T-helper 9 cell (primary cell): ENCODE results near the gene LKAAEAR1.
"Not testable (repeated sequence)": the region's sequence is repeated elsewhere in the genome, so short reads cannot be mapped to it uniquely, and the experiment has no call there.

ENCODE experiments used
- DNase-seq: peaks from one replicate; pipeline ENCODE4 v3.0.0-alpha.2; 2020
- total RNA-seq, 2 donors: gene quantifications; one replicate each; lab custom pipeline; 2026; lab: John Stamatoyannopoulos, UW

LKAAEAR1 gene
- total RNA-seq = 0 to 0.48 reads per million in 2 donors

DNA sequence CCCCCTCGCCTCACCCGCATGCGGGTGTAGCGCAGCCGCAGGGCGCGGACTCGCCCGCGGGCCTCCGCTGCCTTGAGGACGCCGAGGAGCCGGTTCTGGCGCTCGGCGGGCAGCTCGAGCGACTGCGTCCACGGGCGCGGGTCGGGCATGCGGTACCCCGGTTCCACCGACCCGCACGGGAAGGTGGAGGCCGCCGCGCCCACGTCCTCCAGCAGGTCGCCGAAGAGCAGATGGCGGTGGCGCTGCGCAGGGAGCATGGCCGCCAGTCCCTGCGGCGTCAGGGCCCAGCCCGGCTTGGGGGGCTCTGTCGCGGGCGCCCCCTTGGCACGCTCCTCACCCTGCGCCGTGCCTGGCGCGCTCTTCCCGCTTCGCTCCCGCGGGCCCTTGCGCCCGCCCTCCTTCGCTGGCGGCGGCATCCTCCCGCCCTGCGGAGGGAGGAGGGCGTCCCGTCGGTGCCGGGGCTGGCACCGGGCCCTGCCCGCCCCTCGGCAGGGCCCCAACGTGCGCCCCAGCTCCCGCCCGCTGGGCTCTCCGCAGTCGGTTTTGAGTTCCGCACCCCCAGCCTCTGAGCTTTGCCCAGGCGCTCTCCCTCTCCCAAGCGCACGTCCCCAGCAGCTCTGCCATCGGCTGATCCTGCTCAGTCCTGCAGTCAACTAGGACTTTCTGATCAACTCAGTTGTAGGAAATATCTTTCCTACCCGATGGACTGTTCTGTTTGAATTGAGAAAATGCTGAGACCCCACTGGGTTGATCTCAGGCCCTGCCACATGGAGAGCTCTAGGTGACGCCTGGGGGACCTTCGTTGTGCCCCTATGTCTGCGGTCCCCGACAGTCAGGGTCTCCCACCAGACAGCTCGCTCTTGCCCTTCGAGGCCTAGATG, at the start of gene LKAAEAR1:
TSS of gene LKAAEAR1 (minus strand) at position 595 of the 881 bp plus-strand sequence. CDS start at position 416, 179 bp downstream.
- DNase-seq = no peak

DNA sequence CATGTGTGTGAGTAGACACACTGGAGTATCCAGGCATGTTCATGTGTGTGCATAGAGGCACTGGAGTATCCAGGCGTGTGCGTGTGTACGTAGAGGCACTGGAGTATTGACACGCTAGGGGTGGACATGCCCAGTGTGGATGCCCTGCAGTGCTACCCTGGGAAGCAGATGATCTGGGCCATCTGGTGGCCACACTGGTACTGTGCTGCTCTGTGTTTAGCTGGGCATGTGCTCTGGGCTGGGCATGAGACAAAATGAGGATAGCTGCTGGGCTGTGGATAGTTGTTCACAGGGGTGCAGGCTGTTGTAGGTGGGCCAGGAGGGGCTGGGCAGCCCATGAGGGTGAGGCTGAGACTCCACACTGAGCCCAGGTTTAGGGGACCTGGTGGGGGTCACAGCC, 47.2 kb upstream of the LKAAEAR1 start:
- no peak for DNase-seq

DNA sequence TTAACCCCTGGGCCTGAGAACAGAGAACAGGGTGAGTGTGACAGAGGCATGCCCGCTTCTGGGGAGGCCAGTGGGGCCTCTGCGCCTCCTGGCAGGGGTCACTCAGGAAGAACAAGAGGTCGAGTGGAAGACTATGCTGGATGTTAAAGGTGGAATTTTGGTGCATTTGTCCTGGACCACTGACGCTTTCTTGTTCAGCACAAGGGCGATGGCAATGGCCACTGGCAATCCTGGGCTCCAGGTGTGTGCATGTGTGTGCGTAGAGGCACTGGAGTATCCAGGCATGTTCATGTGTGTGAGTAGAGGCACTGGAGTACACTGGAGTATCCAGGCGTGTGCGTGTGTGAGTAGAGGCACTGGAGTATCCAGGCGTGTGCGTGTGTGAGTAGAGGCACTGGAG, 46.7 kb upstream of the LKAAEAR1 start:
- DNase-seq = no peak

DNA sequence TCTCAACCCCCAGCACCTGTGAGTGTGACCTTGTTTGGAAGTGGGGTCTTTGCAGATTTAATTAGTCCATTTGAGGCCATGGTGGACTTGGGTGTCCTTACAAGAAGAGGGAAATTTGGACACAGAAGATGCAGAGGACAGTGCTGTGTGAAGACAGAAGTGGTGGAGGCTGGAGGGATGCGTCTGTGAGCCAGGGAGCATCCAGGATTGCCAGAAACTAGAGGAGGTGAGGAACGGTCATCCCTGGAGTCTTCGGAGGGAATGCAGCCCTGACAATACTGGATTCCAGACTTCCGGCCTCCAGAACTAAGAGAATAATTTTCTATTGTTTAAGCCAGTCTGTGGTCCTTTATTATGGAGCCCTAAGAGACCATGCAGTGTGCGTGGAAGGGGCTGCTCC, 46.1 kb upstream of the LKAAEAR1 start:
- DNase-seq = no peak

GRCh38 chr20:64129146-64129782, 45.1 kb upstream of the LKAAEAR1 start:
- no peak for DNase-seq

DNA sequence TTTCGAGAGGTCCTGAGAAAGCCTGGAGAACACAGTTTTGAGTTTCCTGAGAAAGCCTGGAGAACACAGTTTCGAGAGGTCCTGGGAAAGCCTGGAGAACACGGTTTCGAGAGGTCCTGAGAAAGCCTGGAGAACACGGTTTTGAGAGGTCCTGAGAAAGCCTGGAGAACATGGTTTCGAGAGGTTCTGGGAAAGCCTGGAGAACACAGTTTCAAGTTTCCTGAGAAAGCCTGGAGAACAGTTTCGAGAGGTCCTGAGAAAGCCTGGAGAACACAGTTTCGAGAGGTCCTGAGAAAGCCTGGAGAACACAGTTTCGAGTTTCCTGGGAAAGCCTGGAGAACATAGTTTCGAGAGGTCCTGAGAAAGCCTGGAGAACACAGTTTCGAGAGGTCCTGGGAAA, 39.3 kb upstream of the LKAAEAR1 start:
- DNase-seq = not testable (repeated sequence)

DNA sequence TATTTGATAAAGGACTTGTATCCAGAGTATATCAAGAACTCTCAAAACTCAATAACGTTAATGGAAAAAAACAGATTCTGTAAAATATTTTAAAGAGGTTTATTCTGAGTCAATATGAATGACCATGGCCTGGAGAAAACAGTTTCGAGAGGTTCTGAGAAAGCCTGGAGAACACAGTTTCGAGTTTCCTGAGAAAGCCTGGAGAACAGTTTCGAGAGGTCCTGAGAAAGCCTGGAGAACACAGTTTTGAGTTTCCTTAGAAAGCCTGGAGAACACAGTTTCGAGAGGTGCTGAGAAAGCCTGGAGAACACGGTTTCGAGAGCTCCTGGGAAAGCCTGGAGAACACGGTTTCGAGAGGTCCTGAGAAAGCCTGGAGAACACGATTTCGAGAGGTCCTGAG, 38.7 kb upstream of the LKAAEAR1 start:
- DNase-seq = not testable (repeated sequence)

DNA sequence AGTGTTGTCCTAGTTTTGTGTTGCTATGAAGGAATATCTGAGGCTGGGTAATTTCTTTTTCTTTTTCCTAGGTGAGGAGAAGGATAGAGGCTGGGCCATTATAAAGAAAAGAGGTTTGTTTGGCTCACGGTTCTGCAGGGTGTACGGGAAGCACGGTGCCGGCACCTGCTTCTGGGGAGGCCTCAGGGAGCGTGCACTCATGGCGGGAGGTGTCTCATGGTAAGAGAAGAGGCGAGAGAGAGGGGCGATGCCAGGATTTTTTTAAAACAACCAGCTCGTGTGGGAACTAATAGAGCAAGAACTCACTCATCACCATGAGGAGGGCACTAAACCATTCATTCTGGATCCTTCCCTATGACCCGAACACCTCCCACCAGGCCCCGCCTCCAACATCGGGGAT, 37.4 kb upstream of the LKAAEAR1 start:
- no peak for DNase-seq

DNA sequence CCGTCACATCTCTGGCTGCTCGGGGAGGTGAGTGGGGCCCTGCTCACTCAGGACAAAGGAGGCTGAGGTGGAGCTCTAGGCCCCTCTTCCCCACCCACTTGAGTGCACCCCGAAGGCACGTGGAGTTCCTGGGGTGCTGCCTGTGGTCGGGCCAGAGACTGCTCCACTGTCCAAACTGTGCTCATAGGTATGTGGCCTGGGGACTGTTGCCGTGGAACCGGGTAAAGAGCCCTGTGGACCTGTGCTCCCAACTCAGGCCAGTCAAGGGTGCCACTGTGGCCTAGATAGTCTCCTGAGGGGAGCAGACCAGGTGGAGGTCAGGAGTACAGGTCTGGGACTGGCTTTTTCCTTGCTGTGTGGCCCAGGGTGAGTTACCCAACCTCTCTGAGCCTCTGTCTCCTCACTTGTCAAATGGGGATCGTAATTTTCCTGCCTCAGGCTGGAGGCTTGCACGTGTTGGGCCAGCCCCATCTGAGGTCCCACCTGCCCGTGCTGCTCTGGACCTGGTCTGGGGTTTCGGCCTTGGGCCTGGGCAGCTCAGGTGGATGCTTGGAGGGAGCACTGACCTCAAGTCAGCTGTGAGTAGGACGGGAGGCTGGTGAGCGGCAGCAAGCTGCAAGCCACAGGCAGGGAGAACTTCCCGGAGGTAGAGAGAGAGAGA, 35.6 kb upstream of the LKAAEAR1 start:
- DNase-seq = no peak

- DNase-seq = no peak
Observed at GRCh38 chr20:64119301-64119680, 35.1 kb upstream of the LKAAEAR1 start.

- not testable (repeated sequence) for DNase-seq
Observed at GRCh38 chr20:64117432-64117777, 33.2 kb upstream of the LKAAEAR1 start.

- no peak for DNase-seq
Observed at GRCh38 chr20:64116541-64117431, 32.6 kb upstream of the LKAAEAR1 start.

DNA sequence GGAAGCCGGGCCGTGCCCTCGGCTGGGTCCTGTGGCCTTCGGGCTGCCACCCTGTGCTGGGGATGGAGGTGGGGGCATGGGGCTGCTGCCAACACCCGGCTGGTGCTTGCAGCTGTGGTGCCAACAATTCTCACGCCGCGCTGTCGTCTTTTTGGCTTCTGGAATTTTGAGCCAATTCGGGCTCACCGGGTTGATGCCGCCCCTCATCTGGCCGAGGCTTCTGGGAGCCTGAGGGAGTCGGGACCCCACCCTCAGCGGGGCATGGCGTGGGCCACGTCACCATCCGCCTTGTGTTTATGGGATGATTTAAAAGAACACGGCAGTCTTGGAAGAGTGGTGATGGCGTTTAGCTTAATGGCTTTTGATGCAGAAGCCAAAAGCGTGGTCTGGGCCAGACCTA, 31.8 kb upstream of the LKAAEAR1 start:
- no peak for DNase-seq

- no peak for DNase-seq
Observed at GRCh38 chr20:64115171-64115911, 31.1 kb upstream of the LKAAEAR1 start.

DNA sequence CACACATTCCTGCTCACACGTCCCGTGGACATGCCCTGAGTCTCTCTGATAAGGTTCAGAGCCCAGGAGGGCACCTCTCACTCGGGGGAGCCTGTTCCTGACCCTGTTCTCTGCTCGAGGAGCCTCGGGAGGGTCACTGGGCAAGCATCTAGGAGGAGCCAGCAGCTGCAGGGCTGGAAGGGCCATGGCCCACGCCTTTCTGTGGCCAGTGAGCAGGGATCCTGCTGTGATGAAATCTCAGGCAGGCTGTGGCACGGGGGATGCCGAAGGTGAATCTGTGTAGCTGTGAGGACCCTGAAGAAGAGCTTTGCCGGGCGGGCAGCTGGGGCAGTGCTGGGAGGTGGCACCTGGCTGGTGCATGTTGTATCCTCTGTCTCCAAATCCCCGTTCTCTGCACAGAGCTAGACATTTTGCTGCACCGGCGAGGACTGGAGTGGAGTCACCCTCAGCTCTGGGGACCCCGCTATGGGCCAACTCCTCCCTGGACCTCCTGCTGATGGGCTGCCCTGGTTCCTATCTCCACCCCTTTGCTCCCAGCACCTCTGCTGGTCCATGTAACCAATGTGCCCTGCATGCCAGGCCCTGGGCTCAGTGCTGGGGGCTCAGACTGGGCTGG, 30.3 kb upstream of the LKAAEAR1 start:
- DNase-seq = no peak

GRCh38 chr20:64113796-64114355, 29.7 kb upstream of the LKAAEAR1 start:
- no peak for DNase-seq

DNA sequence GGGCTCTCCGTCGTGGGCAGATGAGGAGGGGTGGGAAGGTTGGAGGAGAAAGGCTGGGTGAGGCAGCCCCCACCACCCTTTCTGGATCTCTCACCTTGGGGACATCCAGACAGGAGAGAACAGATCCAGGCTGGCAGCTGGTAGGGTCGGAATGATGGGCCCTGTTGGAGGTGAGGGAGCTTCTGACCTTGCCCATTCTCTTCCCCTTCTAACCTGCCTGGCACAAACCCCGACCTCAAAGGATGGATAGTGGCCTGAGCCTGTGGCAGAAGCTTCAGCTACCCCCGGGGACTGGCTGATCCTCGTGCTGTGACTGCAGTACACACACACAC, 29.2 kb upstream of the LKAAEAR1 start:
- DNase-seq = no peak

DNA sequence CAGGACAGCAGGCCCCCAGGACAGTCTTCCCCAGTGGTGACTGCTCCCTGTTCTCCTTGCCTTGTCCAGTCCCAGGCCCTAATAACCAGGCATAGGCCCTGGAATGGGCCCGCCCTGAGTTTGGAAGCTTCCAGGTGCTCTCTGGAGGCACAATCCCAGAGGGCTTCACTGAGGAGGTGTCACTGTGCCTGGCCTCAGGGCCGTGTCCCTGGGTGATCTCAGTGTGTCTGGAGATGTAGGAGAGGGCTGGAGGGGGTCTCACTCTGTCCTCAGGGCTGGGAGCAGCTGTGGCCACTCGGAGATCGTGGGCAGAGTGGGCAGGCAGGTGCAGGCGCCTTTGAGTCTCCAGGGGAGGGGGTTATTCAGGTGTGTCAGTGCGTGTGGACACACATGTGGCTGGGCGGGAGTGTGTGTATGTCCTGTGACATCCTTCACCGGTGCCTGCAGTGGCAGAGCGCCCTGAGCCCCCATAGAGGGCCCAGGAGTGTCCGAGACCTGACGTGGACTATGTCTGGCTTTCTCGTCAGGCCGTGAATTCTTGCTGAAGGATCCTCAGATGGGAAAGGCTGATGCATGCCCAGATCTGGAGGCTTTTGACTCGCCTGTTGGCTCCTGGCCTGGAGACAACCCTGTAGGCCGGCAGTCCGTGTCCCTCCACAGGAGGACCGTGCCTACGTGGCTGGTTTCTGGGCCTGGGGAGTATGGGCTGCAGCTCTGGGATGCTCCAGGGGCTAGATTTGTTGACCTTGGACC, 28.7 kb upstream of the LKAAEAR1 start:
- no peak for DNase-seq

- DNase-seq = no peak
Observed at GRCh38 chr20:64111841-64112641, 27.8 kb upstream of the LKAAEAR1 start.
